Prostate gland (tissue), 2 donors: ENCODE data around the gene PCTP. TPM values are rescaled to one million over a fixed set of nuclear protein-coding genes. Genes with fewer than 3 reads are reported as not detected.

Experiments used
- DNase-seq: peaks from one replicate; pipeline ENCODE4 v3.0.0-alpha.2; 2019; ENCODE audit warnings: low spot score
- H3K27ac ChIP-seq, 2 donors: fragments of 200-600 bp; sonication (generic); 2 replicates each; pipeline ENCODE4 v1.5.1; 2017 to 2019
- H3K27me3 ChIP-seq: fragments of 200-600 bp; sonication (generic); replicated peaks from 2 replicates; pipeline ENCODE4 v1.5.1; 2019; ENCODE audit not compliant: insufficient read depth
- H3K36me3 ChIP-seq, 2 donors: fragments of 200-600 bp; sonication (generic); 1 replicate in 1 of 2; 2 replicates in 1 of 2; pipeline versions ENCODE4 v1.5.1 to v1.8.1; 2017 to 2019
- H3K4me1 ChIP-seq: fragments of 200-600 bp; sonication (generic); replicated peaks from 2 replicates; pipeline ENCODE4 v1.5.1; 2019
- H3K4me3 ChIP-seq, 2 donors: fragments of 200-600 bp; sonication (generic); 2 replicates each; pipeline ENCODE4 v1.5.1; 2017 to 2019
- H3K9me3 ChIP-seq: fragments of 200-600 bp; sonication (generic); 2 replicates; pipeline ENCODE4 v1.5.1; 2017
- POLR2A ChIP-seq: fragments of 450-650 bp; IDR thresholded peaks from one replicate; pipeline ENCODE4 v1.6.1; 2016; ENCODE audit warnings: antibody characterized with exemption, mild to moderate bottlenecking
- POLR2AphosphoS5 ChIP-seq: sonication (generic); formaldehyde crosslinking; IDR thresholded peaks from one replicate; pipeline ENCODE4 v1.6.1; 2017; ENCODE audit warnings: antibody characterized with exemption
- WGBS: methylation state at CpG from one replicate; pipeline ENCODE4 v1.1.5; 2018; 5-methylcytosine and 5-hydroxymethylcytosine counted together
- intact Hi-C: fragments of 100-400 bp; cut with DNase I; formaldehyde crosslinking; loops from one replicate; pipeline ENCODE4 v1.14.2; 2022
- total RNA-seq, 2 donors: library from RNA; depleted of rRNA; stranded (reverse); fragments of >200 nt; gene quantifications; one replicate each; pipeline ENCODE4 v1.1.0, GENCODE V29; 2016
- TF ChIP-seq, protein P1 (sequence below), 4 experiments: fragments of 200-600 bp in 2 of 4; fragments of 450-650 bp in 2 of 4; sonication (generic) in 2 of 4; IDR thresholded peaks; 1 replicate in 3 of 4; 2 replicates in 1 of 4; pipeline ENCODE4 v1.5.1; 2016 to 2019; ENCODE audit warnings: antibody characterized with exemption in 4 of 4, mild to moderate bottlenecking in 2 of 4, moderate library complexity in 2 of 4

Gene PCTP
- total RNA-seq, 2 donors from 2014 or later = 14.7 to 21.9 TPM

DNA sequence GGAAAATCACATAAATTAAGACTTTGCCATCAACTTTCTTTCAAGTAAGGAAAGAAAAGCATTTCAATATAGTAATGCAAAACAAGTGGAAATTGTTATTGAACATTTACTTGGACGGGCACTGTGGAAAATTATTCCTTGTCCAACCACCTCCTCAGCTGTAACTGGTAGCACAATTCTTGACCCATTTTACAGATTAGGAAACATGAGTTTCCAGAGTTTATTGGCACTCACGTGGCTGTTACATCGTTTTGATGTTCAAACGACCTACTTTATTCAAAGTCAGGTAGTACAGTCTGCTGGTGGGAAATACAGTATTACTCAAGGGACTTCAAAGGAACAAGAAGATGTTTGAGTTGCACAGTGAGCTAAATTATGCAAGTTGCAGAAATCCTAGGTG is 866 bp upstream of the PCTP start:
- Histone ChIP-seq H3K4me3 (no peak overlapping the region), H3K4me1 (peaks cover 7% of the 10 kb centered on the region), H3K36me3 (no peaks in the 10 kb centered on the region), H3K9me3 (no peaks in the 10 kb centered on the region), H3K27me3 (no peaks in the 10 kb centered on the region), H3K27ac (no peak overlapping the region)
- 80% methylated on average over 4 of the region's 4 CpGs for WGBS
- no peak for TF ChIP-seq POLR2AphosphoS5
- no peak for TF ChIP-seq POLR2A
- TF ChIP-seq, protein P1, sequence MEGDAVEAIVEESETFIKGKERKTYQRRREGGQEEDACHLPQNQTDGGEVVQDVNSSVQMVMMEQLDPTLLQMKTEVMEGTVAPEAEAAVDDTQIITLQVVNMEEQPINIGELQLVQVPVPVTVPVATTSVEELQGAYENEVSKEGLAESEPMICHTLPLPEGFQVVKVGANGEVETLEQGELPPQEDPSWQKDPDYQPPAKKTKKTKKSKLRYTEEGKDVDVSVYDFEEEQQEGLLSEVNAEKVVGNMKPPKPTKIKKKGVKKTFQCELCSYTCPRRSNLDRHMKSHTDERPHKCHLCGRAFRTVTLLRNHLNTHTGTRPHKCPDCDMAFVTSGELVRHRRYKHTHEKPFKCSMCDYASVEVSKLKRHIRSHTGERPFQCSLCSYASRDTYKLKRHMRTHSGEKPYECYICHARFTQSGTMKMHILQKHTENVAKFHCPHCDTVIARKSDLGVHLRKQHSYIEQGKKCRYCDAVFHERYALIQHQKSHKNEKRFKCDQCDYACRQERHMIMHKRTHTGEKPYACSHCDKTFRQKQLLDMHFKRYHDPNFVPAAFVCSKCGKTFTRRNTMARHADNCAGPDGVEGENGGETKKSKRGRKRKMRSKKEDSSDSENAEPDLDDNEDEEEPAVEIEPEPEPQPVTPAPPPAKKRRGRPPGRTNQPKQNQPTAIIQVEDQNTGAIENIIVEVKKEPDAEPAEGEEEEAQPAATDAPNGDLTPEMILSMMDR (IDR thresholded peaks at IDR 0.05) = no peak
- no peak for DNase-seq
- intact Hi-C loops = no loop called here

DNA sequence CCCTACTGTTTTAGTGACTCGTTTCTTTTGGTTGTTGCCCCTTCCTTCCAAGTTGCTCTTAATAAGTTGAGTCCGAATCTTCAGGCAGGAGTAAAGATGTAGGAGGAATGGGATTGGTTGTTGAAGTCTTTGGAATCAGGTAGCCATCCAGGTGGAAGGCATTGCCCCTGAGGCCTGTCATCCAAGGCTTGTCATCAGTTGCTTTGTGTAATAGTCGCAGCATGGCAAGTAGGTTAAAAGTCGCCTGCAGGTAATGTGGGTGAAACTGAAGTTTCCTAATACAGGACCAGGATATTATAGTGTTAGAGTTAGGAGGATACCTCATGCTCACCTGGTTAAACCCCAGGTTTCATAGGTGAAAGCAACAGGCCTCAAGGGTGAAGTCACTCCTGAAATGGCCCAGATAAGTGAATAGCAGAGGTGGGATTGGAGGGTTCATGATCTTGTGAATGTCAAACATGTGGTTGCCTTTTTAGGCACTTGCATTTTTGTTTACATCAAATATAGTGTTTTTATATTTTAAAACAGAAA is 934 bp downstream of the PCTP start:
- intact Hi-C loops = no loop called here
- H3K9me3 ChIP-seq = no peaks in the 10 kb centered on the region
- TF ChIP-seq, protein P1 (IDR thresholded peaks at IDR 0.05) = no peak
- H3K4me1 ChIP-seq = peaks cover 7% of the 10 kb centered on the region
- H3K4me3 ChIP-seq = peak overlapping the region; percentile 54 to 58
- DNase-seq = no peak
- peak overlapping the region in 1 of 2 donors; percentile 74 for H3K27ac ChIP-seq
- H3K27me3 ChIP-seq = no peaks in the 10 kb centered on the region
- no peaks in the 10 kb centered on the region for H3K36me3 ChIP-seq
- 72% methylated on average over 4 of the region's 4 CpGs for WGBS

DNA sequence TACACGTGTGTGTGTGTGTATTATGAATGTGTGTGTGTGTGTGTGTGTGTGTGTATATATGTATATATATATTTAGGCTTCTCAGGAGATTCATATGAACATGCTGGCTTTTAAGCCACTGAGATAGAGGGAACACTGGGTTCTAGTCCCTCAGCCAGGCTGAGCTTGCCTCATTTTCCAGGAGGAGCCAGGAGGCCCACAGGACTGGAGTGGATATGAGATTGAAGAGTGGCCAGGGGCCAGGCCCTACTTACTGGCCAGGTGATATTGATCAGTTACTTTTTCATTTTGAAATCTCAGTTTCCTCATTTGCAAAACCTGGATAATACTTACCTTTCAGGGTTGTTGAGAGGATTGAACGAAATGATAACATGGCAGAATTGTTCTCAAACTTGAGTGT is 5.8 kb downstream of the PCTP start:
- Histone ChIP-seq H3K4me1 (peaks cover 7% of the 10 kb centered on the region), H3K27me3 (no peaks in the 10 kb centered on the region), H3K36me3 (no peaks in the 10 kb centered on the region), H3K9me3 (no peaks in the 10 kb centered on the region), H3K4me3 (no peak overlapping the region), H3K27ac (no peak overlapping the region)
- TF ChIP-seq, protein P1 (IDR thresholded peaks at IDR 0.05) = no peak
- TF ChIP-seq POLR2A = no peak
- 93% methylated on average over 2 of the region's 2 CpGs for WGBS
- DNase-seq = no peak
- intact Hi-C loops = no loop called here

DNA sequence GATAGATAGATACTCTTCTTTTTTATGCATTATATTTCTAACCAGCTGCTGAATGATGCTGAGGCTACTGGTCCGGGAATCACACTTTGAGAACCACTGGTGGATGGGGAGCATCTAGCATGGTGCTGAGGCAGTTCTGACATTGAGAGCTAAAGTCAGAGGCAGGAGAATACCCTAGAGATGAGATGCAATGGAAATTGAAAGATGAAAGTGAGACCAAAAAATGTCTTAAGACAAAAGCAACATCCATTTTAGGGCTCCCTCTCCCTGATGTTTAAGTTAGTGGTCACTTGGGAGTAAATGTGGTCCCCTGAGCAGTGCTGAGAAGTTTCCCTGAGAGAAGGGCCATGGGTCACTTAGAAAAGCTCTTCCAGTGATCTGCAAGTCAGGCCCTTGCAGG is 6.8 kb downstream of the PCTP start:
- H3K4me3 ChIP-seq = no peak overlapping the region
- H3K9me3 ChIP-seq = no peaks in the 10 kb centered on the region
- no peaks in the 10 kb centered on the region for H3K36me3 ChIP-seq
- intact Hi-C loops = no loop called here
- WGBS = 96% methylated on average over 1 of the region's 1 CpG
- no peak for TF ChIP-seq POLR2AphosphoS5
- TF ChIP-seq, protein P1 (IDR thresholded peaks at IDR 0.05) = no peak
- no peak for TF ChIP-seq POLR2A
- no peaks in the 10 kb centered on the region for H3K4me1 ChIP-seq
- DNase-seq = no peak
- no peak overlapping the region for H3K27ac ChIP-seq
- no peaks in the 10 kb centered on the region for H3K27me3 ChIP-seq

DNA sequence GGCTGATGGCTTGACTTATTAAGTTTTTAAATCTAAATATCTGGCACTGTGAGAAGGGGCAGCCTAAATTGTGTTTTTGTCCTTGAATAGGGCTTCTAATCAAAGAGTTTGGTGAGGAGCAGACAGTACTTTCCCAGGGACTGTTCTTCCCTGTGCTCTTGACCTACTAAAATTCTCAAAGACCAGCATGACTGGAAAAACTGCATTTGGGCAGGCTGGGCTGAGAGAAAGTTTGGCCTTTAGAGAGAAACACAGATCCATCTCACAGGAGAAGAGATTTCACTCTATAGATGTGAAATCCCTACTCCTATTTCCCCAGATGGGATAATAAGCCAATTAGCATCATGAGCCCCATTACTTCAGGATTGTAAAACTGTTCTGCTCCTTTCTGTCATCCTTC is 7.3 kb downstream of the PCTP start:
- H3K4me1 ChIP-seq = no peaks in the 10 kb centered on the region
- H3K27me3 ChIP-seq = no peaks in the 10 kb centered on the region
- H3K27ac ChIP-seq = no peak overlapping the region
- no peaks in the 10 kb centered on the region for H3K9me3 ChIP-seq
- no peak overlapping the region for H3K4me3 ChIP-seq
- intact Hi-C loops = no loop called here
- TF ChIP-seq, protein P1 (IDR thresholded peaks at IDR 0.05) = no peak
- H3K36me3 ChIP-seq = no peaks in the 10 kb centered on the region
- DNase-seq = no peak
